Gastrocnemius medialis (tissue), 4 donors: ENCODE data around the gene ZNF536. TPM values are rescaled to one million over a fixed set of nuclear protein-coding genes. Genes with fewer than 3 reads are reported as not detected.

Experiments used
- ATAC-seq, 2 donors: fragments of 150-250 bp; one replicate each; pipeline ENCODE4 v1.9.1; 2016
- DNase-seq, 2 donors: peaks; one replicate each; pipeline ENCODE4 v3.0.0-alpha.2; 2019
- H3K27ac ChIP-seq, 4 donors: fragments of 200-600 bp; sonication (generic); 1 replicate in 1 of 4; 2 replicates in 3 of 4; pipeline ENCODE4 v1.5.1; 2016 to 2018; ENCODE audit warnings: mild to moderate bottlenecking in 2 of 4, moderate library complexity in 1 of 4
- H3K27me3 ChIP-seq, 3 donors: fragments of 200-600 bp; sonication (generic) in 2 of 3; 1 replicate in 1 of 3; 2 replicates in 2 of 3; pipeline versions ENCODE4 v1.5.1 to v1.6.0; 2016 to 2019; ENCODE audit warnings: mild to moderate bottlenecking in 1 of 3, moderate library complexity in 1 of 3
- H3K36me3 ChIP-seq, 2 donors: fragments of 200-600 bp; sonication (generic) in 1 of 2; one replicate each; pipeline ENCODE4 v1.5.1; 2017 to 2018
- H3K4me1 ChIP-seq, 2 donors: fragments of 200-600 bp; sonication (generic) in 1 of 2; one replicate each; pipeline ENCODE4 v1.5.1; 2016 to 2017; ENCODE audit warnings: mild to moderate bottlenecking in 2 of 2
- H3K4me3 ChIP-seq, 4 donors: fragments of 200-600 bp; sonication (generic) in 3 of 4; 1 replicate in 1 of 4; 2 replicates in 3 of 4; pipeline ENCODE4 v1.5.1; 2016 to 2019; ENCODE audit warnings: mild to moderate bottlenecking in 2 of 4
- H3K9me3 ChIP-seq, 3 donors: fragments of 200-600 bp; sonication (generic) in 2 of 3; 1 replicate in 1 of 3; 2 replicates in 2 of 3; pipeline ENCODE4 v1.5.1; 2016 to 2019
- POLR2A ChIP-seq, 2 donors: fragments of 450-650 bp; IDR thresholded peaks; one replicate each; pipeline ENCODE4 v1.6.1; 2017; ENCODE audit warnings: antibody characterized with exemption in 2 of 2, mild to moderate bottlenecking in 2 of 2, moderate library complexity in 2 of 2
- in situ Hi-C, 4 donors: fragments of 200-750 bp; cut with MboI; loops; one replicate each; pipeline versions ENCODE4 v1.15.0 to v1.8.0; 2017; ENCODE audit warnings: low sequenced_read_pairs in 4 of 4
- intact Hi-C: fragments of 100-400 bp; cut with DNase I; formaldehyde crosslinking; loops from one replicate; pipeline ENCODE4 v1.15.1; 2023; ENCODE audit warnings: low total_unique reads
- total RNA-seq, 4 donors: library from RNA; depleted of rRNA; stranded (reverse); fragments of >200 nt; gene quantifications; one replicate each; pipeline versions ENCODE4 v1.1.0 to v1.2.3, GENCODE V29; 2016
- TF ChIP-seq, protein P1 (sequence below), 5 experiments: fragments of 450-650 bp in 3 of 5; fragments of 200-600 bp in 2 of 5; sonication (generic) in 2 of 5; IDR thresholded peaks in 4 of 5; conservative IDR thresholded peaks in 1 of 5; 1 replicate in 4 of 5; 2 replicates in 1 of 5; pipeline ENCODE4 v1.5.1; 2016 to 2019; ENCODE audit warnings: antibody characterized with exemption in 5 of 5, mild to moderate bottlenecking in 3 of 5, moderate library complexity in 3 of 5

ZNF536 gene
- total RNA-seq, 4 donors from 2014 or later, result 0.12 to 0.44 (median 0.20) TPM; not detected in 1

GRCh38 chr19:30518965-30519606, 146.9 kb downstream of the ZNF536 start:
- H3K9me3 ChIP-seq, result no peaks in the 10 kb centered on the region
- H3K27ac ChIP-seq, result no peak overlapping the region
- H3K4me1 ChIP-seq, result no peaks in the 10 kb centered on the region
- no peak for ATAC-seq
- TF ChIP-seq POLR2A (IDR thresholded peaks at IDR 0.05), result no peak
- TF ChIP-seq, protein P1, sequence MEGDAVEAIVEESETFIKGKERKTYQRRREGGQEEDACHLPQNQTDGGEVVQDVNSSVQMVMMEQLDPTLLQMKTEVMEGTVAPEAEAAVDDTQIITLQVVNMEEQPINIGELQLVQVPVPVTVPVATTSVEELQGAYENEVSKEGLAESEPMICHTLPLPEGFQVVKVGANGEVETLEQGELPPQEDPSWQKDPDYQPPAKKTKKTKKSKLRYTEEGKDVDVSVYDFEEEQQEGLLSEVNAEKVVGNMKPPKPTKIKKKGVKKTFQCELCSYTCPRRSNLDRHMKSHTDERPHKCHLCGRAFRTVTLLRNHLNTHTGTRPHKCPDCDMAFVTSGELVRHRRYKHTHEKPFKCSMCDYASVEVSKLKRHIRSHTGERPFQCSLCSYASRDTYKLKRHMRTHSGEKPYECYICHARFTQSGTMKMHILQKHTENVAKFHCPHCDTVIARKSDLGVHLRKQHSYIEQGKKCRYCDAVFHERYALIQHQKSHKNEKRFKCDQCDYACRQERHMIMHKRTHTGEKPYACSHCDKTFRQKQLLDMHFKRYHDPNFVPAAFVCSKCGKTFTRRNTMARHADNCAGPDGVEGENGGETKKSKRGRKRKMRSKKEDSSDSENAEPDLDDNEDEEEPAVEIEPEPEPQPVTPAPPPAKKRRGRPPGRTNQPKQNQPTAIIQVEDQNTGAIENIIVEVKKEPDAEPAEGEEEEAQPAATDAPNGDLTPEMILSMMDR (IDR thresholded peaks at IDR 0.05 in 4 of 5, conservative IDR thresholded peaks at IDR 0.05 in 1 of 5), result no peak
- H3K4me3 ChIP-seq, result no peak overlapping the region
- peaks cover 0 to 3% (median 0%) of the 10 kb centered on the region in 3 donors for H3K27me3 ChIP-seq
- DNase-seq, result no peak
- in situ Hi-C loops (no loop called here), intact Hi-C loops (no loop called here)
- H3K36me3 ChIP-seq, result no peaks in the 10 kb centered on the region

GRCh38 chr19:30519607-30520205, 147.5 kb downstream of the ZNF536 start:
- H3K36me3 ChIP-seq, result no peaks in the 10 kb centered on the region
- H3K27ac ChIP-seq, result no peak overlapping the region
- no peak overlapping the region for H3K4me3 ChIP-seq
- DNase-seq (no peak), ATAC-seq (no peak)
- H3K27me3 ChIP-seq, result peaks cover 0 to 3% (median 0%) of the 10 kb centered on the region in 3 donors
- H3K4me1 ChIP-seq, result no peaks in the 10 kb centered on the region
- intact Hi-C loops, result no loop called here
- TF ChIP-seq, protein P1 (IDR thresholded peaks at IDR 0.05 in 4 of 5, conservative IDR thresholded peaks at IDR 0.05 in 1 of 5), result no peak
- TF ChIP-seq POLR2A (IDR thresholded peaks at IDR 0.05), result no peak
- in situ Hi-C loops, result no loop called here
- H3K9me3 ChIP-seq, result no peaks in the 10 kb centered on the region

DNA sequence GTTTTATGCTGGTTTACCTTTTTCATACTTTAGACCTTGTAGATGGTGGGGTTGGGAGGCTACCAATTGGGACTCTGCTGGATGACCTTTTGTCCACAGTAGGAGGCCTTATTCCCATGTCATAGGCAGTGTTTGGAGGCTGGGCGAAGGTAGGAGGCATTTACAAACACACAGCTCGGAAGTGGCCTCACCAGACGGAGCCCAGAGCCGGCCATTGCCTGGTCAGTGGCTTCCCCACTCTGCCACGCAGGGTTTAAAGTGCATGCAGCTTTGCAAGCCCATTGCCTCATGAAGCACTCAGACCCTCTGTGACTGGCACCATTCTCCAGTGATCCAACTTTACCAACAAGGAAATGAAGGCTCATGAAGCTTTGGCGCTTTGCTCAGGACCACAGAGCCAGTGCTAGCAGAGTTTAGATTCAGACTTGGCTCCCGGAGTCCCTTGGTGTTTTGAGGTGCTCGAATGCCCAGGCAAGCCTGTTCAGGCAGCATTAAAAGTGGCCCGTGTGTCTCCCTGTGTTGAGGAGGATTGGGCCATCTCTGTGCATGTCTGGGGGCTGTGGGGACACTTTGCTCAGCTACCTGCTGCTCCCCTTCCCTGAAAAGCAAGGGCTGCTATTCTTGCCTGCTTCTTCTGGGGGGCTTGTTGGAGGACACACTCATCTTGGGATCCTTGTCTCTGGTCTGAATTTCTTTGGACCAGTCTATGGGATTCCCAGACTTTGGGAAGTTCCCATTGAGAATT, 148.7 kb downstream of the ZNF536 start:
- ATAC-seq (no peak), DNase-seq (no peak)
- no peak overlapping the region for H3K4me3 ChIP-seq
- intact Hi-C loops (no loop called here), in situ Hi-C loops (no loop called here)
- H3K36me3 ChIP-seq, result no peaks in the 10 kb centered on the region
- H3K9me3 ChIP-seq, result no peaks in the 10 kb centered on the region
- H3K27me3 ChIP-seq, result no peaks in the 10 kb centered on the region
- H3K27ac ChIP-seq, result no peak overlapping the region
- H3K4me1 ChIP-seq, result no peaks in the 10 kb centered on the region
- no peak for TF ChIP-seq POLR2A (IDR thresholded peaks at IDR 0.05)
- TF ChIP-seq, protein P1 (IDR thresholded peaks at IDR 0.05 in 4 of 5, conservative IDR thresholded peaks at IDR 0.05 in 1 of 5), result no peak

- Histone ChIP-seq H3K9me3 (no peaks in the 10 kb centered on the region), H3K36me3 (no peaks in the 10 kb centered on the region), H3K4me1 (no peaks in the 10 kb centered on the region), H3K27me3 (no peaks in the 10 kb centered on the region), H3K4me3 (no peak overlapping the region), H3K27ac (no peak overlapping the region)
- in situ Hi-C loops (no loop called here), intact Hi-C loops (no loop called here)
- DNase-seq (no peak), ATAC-seq (no peak)
- TF ChIP-seq, protein P1 (IDR thresholded peaks at IDR 0.05 in 4 of 5, conservative IDR thresholded peaks at IDR 0.05 in 1 of 5), result no peak
- TF ChIP-seq POLR2A (IDR thresholded peaks at IDR 0.05), result no peak
Observed at GRCh38 chr19:30521937-30522336, 149.8 kb downstream of the ZNF536 start.
